Right lobe of liver (tissue), 6 donors: ENCODE measurements around the gene UBE4A. TPM values are rescaled to one million over a fixed set of nuclear protein-coding genes. Genes with fewer than 3 reads are reported as not detected.

Experiments used
- ATAC-seq, 4 donors: fragments of 200-7000 bp; cut with Tn5 transposase; one replicate each; pipeline ENCODE4 v1.9.1; 2020; ENCODE audit warnings: mild to moderate bottlenecking in 4 of 4, moderate library complexity in 4 of 4
- DNase-seq, 3 donors: peaks; one replicate each; pipeline ENCODE4 v3.0.0-alpha.2; 2020
- H3K27ac ChIP-seq, 3 donors: fragments of 200-600 bp; one replicate each; pipeline ENCODE4 v1.8.0; 2022
- H3K27me3 ChIP-seq, 2 donors: fragments of 200-600 bp; one replicate each; pipeline ENCODE4 v1.8.0; 2022
- H3K36me3 ChIP-seq, 4 donors: fragments of 200-600 bp; sonication (generic) in 1 of 4; one replicate each; pipeline versions ENCODE4 v1.5.1 to v1.8.0; 2017 to 2022; ENCODE audit warnings: control low read depth in 1 of 4
- H3K4me1 ChIP-seq, 4 donors: fragments of 200-600 bp; sonication (generic) in 1 of 4; one replicate each; pipeline versions ENCODE4 v1.5.1 to v1.8.0; 2017 to 2022; ENCODE audit warnings: control low read depth in 1 of 4
- H3K4me3 ChIP-seq, 3 donors: fragments of 200-600 bp; one replicate each; pipeline ENCODE4 v1.8.0; 2022
- H3K9me3 ChIP-seq, 4 donors: fragments of 200-600 bp; sonication (generic) in 1 of 4; one replicate each; pipeline versions ENCODE4 v1.5.1 to v1.8.0; 2017 to 2022; ENCODE audit warnings: control low read depth in 1 of 4
- CTCF ChIP-seq, 4 donors: fragments of 200-600 bp in 3 of 4; fragments of 450-650 bp in 1 of 4; IDR thresholded peaks; one replicate each; pipeline versions ENCODE4 v1.5.1 to v1.8.0; 2016 to 2022; ENCODE audit warnings: antibody characterized with exemption in 4 of 4, mild to moderate bottlenecking in 2 of 4
- POLR2A ChIP-seq: fragments of 450-650 bp; IDR thresholded peaks from one replicate; pipeline ENCODE4 v1.6.1; 2017; ENCODE audit warnings: antibody characterized with exemption, mild to moderate bottlenecking
- WGBS: methylation state at CpG from one replicate; pipeline ENCODE4 v1.1.6; 2018; ENCODE audit warnings: low coverage, low lambda C conversion rate; ENCODE audit not compliant: insufficient coverage; ENCODE audit errors: missing lambda C conversion rate; 5-methylcytosine and 5-hydroxymethylcytosine counted together
- intact Hi-C, 2 donors: fragments of 100-400 bp; cut with DNase I; formaldehyde crosslinking; loops; one replicate each; pipeline versions ENCODE4 v1.11.2 to v1.14.1; 2022
- total RNA-seq, 6 experiments: library from RNA; depleted of rRNA in 2 of 6; stranded (reverse); fragments of >200 nt in 2 of 6; fragmentation: NEBNext Ultra II Directional in 3 of 6; extraction: Animal tissue kit (Norgen Biotek cat#: 25700) in 3 of 6; gene quantifications; one replicate each; pipeline versions ENCODE4 v1.1.0 to v1.2.4, GENCODE V29; 2016 to 2023
- donor health status: DM: no; HTN: yes; CAD: no.
- donor health status: DM: no; HTN: no; CAD: no.
- donor health status: DM: no; HTN: no; CAD: no.
- donor health status: DM: no; HTN: yes; CAD: no.
- donor health status: DM: no; HTN: yes; CAD: no.

UBE4A gene
- total RNA-seq, 6 experiments from 2014 or later = 25.5 to 36.9 (median 28.5) TPM

GRCh38 chr11:118373263-118373662, 13.9 kb downstream of the UBE4A start:
- no peaks in the 10 kb centered on the region for H3K27me3 ChIP-seq
- H3K4me3 ChIP-seq = no peak overlapping the region
- H3K4me1 ChIP-seq = no peaks in the 10 kb centered on the region
- no peak overlapping the region for H3K27ac ChIP-seq
- no peak for TF ChIP-seq CTCF (IDR thresholded peaks at IDR 0.05)
- no peak for TF ChIP-seq POLR2A
- ATAC-seq = no peak
- intact Hi-C loops = loop anchor here in 1 of 2 donors (10.0 kb wide), 1 partner anchor 122 kb away; no protein-coding TSS in a partner anchor
- no peak for DNase-seq
- WGBS = 81% methylated on average over 2 of the region's 2 CpGs
- no peaks in the 10 kb centered on the region for H3K9me3 ChIP-seq
- H3K36me3 ChIP-seq = peaks cover 10 to 87% (median 56%) of the 10 kb centered on the region in 4 donors

GRCh38 chr11:118373871-118374270, 14.5 kb downstream of the UBE4A start:
- WGBS = 80% methylated on average over 1 of the region's 5 CpGs
- Histone ChIP-seq H3K27ac (no peak overlapping the region), H3K9me3 (no peaks in the 10 kb centered on the region), H3K36me3 (peaks cover 16 to 87% (median 54%) of the 10 kb centered on the region in 4 donors), H3K27me3 (no peaks in the 10 kb centered on the region), H3K4me3 (no peak overlapping the region), H3K4me1 (no peaks in the 10 kb centered on the region)
- ATAC-seq (no peak), DNase-seq (no peak)
- intact Hi-C loops = loop anchor here in 1 of 2 donors (10.0 kb wide), 1 partner anchor 121 kb away; no protein-coding TSS in a partner anchor
- no peak for TF ChIP-seq POLR2A
- TF ChIP-seq CTCF (IDR thresholded peaks at IDR 0.05) = no peak

- TF ChIP-seq CTCF (IDR thresholded peaks at IDR 0.05) = no peak
- Histone ChIP-seq H3K27me3 (no peaks in the 10 kb centered on the region), H3K9me3 (no peaks in the 10 kb centered on the region), H3K27ac (no peak overlapping the region), H3K4me1 (no peaks in the 10 kb centered on the region), H3K36me3 (peaks cover 16 to 87% (median 52%) of the 10 kb centered on the region in 4 donors), H3K4me3 (no peak overlapping the region)
- intact Hi-C loops = loop anchor here in 1 of 2 donors (10.0 kb wide), 1 partner anchor 120 kb away; no protein-coding TSS in a partner anchor
- 75% methylated on average over 2 of the region's 3 CpGs for WGBS
- DNase-seq = no peak
- ATAC-seq = no peak
Observed at GRCh38 chr11:118374729-118375128, 15.3 kb downstream of the UBE4A start.

- Histone ChIP-seq H3K27ac (no peak overlapping the region), H3K27me3 (no peaks in the 10 kb centered on the region), H3K9me3 (no peaks in the 10 kb centered on the region), H3K36me3 (peaks cover 16 to 85% (median 50%) of the 10 kb centered on the region in 4 donors), H3K4me3 (no peak overlapping the region), H3K4me1 (no peaks in the 10 kb centered on the region)
- ATAC-seq (no peak), DNase-seq (no peak)
- intact Hi-C loops = loop anchor here in 1 of 2 donors (10.0 kb wide), 1 partner anchor 119 kb away; no protein-coding TSS in a partner anchor
- TF ChIP-seq CTCF (IDR thresholded peaks at IDR 0.05) = no peak
- no peak for TF ChIP-seq POLR2A
Observed at GRCh38 chr11:118375978-118376377, 16.6 kb downstream of the UBE4A start.

- DNase-seq (no peak), ATAC-seq (no peak)
- no peaks in the 10 kb centered on the region for H3K9me3 ChIP-seq
- intact Hi-C loops = loop anchor here in 1 of 2 donors (10.0 kb wide), 1 partner anchor 115 kb away; no protein-coding TSS in a partner anchor
- no peaks in the 10 kb centered on the region for H3K27me3 ChIP-seq
- peaks cover 6 to 87% (median 46%) of the 10 kb centered on the region in 4 donors for H3K36me3 ChIP-seq
- H3K27ac ChIP-seq = no peak overlapping the region
- TF ChIP-seq CTCF (IDR thresholded peaks at IDR 0.05) = no peak
- no peak for TF ChIP-seq POLR2A
- H3K4me3 ChIP-seq = no peak overlapping the region
- 100% methylated on average over 4 of the region's 4 CpGs for WGBS
- H3K4me1 ChIP-seq = no peaks in the 10 kb centered on the region
Observed at GRCh38 chr11:118379497-118379896, 20.1 kb downstream of the UBE4A start.
